NCI-H187 (cell line): ENCODE data around the gene EIF3J.
A peak's percentile ranks its signal among the peaks of the same experiment; 100 is the strongest.
"Not testable (repeated sequence)": the region's sequence is repeated elsewhere in the genome, so short reads cannot be mapped to it uniquely, and the experiment has no call there.

Experiments used
- DNase-seq, 2 experiments: peaks; one replicate each; lab custom pipeline; 2025; lab: John Stamatoyannopoulos, UW

The EIF3J gene, protein sequence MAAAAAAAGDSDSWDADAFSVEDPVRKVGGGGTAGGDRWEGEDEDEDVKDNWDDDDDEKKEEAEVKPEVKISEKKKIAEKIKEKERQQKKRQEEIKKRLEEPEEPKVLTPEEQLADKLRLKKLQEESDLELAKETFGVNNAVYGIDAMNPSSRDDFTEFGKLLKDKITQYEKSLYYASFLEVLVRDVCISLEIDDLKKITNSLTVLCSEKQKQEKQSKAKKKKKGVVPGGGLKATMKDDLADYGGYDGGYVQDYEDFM

DNA sequence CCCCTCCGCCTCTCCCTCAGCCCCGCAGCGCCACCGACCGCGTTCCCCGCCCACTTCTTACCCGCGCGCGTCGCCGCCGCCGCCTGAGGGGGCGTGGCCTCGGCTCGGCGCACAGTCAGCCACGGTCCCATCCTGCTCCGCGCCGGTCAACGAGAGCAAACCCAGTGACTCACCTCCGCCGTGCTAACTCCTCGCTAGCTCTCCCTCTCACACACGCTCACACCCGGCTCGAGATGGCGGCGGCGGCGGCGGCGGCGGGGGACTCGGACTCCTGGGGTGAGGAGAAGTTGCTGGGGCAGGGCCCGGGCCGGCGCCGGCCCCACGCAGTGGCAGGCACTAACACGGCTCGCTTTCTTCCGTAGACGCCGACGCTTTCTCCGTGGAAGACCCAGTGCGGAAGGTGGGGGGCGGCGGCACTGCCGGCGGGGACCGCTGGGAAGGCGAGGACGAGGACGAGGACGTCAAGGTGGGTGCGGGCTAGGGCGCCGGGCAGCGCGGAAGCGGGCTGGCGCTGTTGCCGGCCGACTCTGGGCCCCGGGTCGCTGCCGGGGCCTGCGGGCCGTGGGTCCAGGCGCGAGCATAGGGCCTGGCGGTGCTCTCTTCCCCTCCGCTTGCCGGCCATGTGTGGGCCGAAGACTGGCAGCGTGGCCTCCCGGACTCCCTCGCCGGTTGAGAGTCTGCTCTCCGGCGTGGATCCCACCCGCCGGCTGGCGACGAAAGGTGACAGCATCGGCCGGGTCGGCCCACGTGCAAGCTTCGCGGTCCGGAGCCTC is at the start of gene EIF3J:
Gene EIF3J, plus strand, starts transcription at position 186 of the 773 bp plus-strand sequence. Its CDS starts 48 bp downstream, at position 234.
- DNase-seq, result peak; percentile 68 to 86

DNA sequence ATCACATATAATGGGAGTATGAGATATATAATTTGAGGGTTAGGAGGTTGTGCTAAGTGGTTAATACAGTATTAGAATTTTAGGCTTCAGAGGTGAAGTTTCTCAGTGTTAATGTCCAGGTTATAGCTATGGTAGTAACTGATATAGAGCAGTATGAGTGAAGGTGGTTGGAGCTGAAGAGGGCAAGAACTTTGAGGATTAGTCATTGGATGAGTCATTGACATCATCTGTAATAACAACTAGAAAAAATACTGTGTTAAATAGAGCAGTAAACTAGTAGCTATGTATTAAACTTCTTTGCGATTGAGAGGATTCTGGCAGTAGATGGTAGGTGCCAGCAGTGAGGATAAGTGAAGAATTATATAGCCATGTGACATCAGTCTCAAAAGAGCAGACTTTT is 47.5 kb upstream of the EIF3J start:
- DNase-seq, result no peak

DNA sequence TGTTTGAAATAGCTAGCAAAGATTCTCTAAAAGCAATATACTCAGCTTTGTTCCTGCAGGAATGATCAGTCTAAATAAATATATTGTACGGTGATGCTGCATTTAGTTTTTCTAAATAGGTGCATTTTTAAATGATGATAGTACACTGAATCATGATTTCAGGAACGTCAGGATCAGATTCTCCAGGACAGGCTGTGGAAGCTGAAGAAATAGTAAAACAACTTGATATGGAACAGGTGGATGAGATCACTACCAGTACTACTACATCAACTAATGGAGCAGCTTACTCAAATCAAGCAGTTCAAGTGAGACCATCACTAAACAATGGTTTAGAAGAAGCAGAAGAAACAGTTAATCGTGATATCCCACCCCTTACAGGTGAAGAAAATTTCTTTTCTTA is 46.3 kb upstream of the EIF3J start:
- no peak for DNase-seq

DNA sequence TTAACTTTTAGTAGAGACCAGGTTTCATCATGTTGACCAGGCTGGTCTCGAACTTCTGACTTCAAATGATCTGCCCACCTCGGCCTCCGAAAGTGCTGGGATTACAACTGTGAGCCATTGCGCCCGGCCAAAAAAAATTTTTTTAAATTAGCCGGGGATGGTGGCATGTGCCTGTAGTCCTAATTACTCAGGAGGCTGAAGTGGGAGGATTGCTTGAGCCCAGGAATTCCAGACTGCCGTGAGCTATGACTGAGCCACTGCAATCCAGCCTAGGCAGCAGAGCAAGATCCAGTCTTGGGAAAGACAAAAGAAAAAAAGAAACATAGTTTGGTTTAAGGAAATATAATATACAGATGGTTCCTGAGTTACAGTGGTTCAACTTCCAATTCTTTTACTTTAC is 44.9 kb upstream of the EIF3J start:
- DNase-seq, result no peak

DNA sequence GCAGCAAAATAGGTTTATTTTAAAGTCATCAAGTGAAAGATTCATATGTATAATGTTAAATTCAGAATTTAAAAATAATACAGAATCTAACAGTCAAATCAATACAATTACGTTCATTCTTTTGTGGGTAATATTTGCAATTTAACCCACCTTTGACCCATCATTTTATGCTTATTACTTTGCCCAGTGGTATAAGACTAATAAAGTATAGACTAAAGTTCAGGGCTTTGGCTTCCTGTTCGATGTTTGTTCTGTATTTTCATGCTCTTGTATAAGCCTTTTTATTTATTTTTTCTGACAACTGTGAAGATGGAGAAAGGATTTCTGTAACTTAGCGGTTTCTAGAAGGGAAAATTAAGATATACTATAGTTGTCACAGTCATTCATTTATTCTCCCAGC is 44.3 kb upstream of the EIF3J start:
- DNase-seq, result no peak

DNA sequence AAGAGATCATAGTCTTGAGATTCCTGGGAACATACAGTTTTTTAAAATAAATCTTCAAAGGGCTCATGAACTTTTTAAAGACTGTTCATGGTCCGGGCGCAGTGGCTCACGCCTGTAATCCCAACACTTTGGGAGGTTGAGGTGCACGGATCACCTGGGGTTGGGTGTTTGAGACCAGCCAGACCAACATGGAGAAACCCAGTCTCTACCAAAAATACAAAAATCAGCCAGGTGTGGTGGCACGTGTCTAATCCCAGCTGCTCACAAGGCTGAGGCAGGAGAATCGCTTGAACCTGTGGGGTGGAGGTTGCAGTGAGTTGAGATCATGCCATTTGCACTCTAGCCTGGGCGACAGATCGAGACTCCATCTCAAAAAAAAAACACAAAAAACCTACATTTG is 41.4 kb upstream of the EIF3J start:
- no peak for DNase-seq

DNA sequence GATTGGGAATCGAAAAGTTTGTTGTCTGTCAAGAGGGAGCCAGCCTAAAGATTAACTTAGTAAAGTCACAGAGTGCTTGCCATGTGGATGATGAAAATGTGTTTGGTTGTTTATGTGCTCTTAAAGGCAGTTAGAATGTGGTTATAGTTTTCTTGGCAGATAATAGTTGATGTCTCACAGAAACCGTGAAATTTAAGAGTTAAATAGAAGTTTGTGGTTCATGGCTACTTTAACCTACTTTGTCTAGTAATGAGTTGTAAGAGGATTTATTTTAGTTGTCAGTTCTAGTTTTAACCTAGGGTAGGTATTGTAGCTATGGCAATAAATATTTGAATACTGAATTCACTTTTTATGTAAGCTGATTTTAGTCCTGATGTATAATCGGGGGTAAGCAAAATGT is 36.4 kb upstream of the EIF3J start:
- DNase-seq, result no peak

DNA sequence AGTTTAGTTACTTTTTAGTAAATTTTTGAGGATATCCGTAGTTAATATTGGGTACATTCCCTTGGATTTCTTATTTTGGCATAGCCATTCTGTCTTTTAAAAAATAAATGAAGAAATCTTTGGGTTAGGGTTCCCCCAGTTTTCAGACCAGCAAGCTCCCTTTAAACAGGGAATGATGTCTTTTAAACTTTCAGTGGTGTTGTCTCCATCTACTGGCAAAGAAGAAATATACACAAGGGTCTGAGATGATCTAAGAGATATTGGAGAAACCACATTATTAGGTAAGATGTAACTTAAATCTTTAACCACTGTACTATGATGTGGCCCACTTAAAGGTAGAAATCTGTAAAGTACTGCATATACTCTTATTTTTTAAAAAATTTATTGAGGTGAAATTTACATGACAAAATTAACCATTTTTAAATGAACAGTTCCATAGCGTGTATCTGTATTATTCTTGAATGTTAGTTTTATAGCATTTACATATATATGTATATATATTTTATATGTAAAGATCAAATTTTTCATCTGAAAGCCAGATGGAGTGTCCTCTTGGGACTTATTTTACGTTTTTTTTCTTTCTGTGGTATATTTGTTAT is 35.1 kb upstream of the EIF3J start:
- DNase-seq, result no peak

DNA sequence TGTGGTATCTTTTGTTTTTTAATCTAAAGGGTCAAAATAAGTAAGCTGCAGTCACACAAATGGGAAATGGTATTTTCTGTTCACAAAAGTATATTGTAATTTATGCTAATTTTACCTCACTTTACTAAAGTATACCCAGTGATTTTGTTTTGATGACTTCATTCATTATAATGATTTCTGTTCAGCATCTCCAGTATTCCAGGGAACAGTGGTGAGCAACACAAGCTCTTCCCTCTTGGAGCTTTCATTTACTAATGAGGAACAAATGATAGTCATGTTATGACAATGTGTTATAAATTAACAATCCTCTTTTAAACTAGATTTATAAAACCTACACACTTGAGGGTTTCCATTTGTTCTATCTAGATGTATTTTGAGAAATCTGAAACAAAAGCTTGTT is 20.5 kb upstream of the EIF3J start:
- no peak for DNase-seq

DNA sequence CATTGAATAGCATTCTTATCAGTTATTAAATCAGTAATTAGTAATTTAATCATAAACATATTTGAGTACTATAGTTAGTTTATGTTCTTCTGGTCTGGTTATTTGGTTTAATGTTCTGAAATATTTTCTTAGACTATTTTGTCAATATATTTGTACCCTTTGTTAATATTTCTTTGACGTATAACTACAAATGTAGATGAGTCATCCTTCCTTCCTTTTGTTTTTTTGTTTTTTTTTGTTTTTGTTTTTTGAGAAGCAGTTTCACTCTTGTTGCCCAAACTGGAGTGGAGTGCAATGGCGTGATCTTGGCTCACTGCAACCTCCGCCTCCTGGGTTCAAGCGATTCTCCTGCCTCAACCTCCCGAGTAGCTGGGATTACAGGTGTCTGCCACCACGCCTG is 17.4 kb upstream of the EIF3J start:
- no peak for DNase-seq

DNA sequence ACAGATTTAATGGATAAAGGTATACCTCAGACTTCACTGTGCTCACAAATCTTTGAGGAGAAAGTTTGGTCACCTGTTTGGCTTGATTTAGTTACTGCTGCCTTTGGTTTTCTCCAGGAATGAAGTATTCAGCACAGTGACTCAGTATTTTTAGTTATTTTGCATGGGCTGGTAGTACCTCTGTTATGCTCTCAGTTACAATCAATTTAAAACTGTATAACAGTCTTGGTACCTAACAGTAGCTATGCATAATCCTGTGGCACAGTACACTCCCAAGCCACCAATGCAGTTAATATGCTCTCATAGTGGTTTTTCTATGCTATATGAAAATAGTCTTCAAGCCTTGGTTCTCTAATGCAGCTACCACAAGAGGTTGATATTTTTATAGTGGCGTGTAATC is 11.9 kb upstream of the EIF3J start:
- DNase-seq, result no peak

DNA sequence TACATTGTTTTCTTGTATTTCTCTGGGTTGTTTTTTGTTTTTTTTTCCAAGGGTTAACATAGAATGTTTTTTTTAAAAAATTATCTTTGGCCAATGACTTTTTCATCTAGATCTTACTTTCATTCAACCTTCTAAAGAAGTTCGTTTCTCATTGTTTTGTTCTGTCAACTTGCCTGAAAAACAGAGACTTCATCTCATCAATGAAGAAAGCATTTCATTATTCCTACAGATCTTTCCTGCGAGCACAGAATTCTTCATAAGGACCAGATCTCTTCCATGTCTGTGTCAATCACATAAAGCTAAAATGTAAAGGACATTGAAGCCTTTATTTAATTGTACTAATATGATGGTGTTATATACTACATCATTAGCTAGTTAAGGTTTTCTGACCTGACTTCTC is 9.7 kb upstream of the EIF3J start:
- DNase-seq, result no peak

DNA sequence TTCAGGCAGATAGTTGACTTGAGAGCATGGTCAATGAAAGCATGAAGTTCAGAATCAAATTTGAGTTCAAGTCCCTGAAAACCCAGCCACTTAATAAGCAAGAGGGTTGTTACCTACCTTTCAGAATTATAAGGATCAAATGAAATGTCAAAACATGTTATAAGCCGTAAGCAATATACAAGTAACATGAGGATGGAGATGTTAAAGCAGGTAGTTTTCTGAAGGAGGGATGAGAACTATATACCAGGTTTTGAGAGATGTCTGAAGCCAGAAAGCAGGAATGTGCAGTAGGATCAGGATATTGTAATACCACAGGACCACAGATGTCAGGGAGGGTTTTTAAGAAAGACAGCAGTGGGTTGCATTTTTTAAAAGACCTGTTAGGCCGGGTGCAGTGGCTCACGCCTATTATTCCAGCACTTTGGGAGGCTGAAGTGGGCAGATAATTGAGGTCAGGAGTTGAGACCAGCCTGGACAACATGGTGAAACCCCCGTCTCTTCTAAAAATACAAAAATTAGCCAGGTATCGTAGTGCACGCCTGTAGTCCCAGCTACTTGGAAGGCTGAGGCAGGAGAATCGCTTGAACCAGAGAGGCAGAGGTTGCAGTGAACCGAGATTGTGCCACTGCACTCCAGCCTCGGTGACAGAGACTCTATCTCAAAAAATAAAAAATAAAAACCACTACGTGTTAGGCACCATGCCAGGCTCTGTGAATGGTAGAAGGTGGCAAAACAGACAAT is 6.9 kb upstream of the EIF3J start:
- no peak for DNase-seq

DNA sequence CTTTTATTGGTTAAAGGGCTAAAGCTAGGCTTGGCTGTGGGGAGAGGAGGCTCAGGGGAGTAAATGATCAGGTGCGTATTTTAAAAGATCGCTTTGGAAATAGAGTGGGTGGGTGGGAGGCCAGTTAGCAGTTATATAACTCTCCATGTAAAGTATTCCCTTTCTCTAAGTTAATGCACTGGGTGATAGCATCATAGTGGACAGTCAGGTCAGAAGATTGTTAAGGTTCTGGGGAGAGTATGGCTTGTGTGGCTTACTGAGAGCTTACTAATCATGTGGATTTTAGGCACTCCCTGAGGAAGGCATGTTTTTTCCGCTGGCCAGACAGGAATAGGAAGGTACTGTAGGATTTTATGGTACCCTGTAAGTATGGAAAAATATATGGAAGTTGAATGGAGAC is 6.3 kb upstream of the EIF3J start:
- DNase-seq, result no peak

DNA sequence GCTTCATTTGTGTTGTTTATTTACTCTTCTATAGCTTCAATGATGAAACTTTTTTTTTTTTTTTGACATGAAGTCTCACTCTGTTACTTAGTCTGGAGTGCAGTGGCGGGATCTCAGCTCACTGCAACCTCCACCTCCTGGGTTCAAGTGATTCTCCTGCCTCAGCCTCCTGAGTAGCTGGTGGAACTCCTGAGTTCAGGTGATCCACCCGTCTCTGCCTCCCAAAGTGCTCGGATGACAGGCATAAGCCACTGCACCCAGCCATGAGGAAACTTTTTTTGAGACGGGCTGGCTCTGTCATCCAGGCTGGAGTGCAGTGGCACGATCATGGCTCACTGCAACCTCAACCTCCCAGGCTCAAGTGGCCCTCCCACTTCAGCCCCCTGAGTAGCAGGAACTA is 4.7 kb upstream of the EIF3J start:
- DNase-seq, result not testable (repeated sequence)

DNA sequence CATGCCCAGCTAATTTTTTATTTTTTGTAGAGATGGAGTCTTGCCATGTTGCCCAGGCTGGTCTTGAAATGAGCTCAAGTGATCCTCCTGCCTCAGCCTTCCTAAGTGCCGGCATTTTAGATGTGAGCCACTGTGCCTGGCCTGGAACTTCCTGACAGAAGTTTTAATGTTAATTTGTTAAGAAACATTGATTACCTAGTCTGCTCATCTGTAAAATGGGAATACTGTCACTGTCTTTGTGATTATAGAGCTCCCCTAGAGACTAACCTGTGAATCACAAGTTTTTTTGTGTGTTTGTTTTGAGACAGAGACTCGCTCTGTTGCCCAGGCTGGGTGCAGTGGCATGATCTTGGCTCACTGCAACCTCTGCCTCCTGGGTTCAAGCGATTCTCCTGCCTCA is 4.3 kb upstream of the EIF3J start:
- DNase-seq, result no peak

DNA sequence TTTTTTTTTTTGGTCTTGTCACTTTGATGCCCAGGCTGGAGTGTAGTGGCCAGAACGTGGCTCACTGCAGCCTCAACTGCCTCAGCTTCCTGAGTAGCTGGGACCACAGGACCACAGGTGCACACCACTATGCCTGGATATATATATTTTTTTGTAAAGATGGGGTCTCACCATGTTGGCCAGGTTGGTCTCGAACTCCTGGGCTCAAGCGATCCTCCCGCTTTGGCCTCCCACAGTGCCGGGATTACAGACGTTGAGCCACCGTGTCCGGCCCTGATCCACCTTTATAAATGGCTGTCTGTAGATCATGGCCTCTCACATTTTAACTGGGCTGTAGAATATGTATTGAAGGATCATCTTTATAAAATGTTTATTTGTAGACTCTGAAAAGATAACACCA is 1.9 kb upstream of the EIF3J start:
- no peak for DNase-seq

DNA sequence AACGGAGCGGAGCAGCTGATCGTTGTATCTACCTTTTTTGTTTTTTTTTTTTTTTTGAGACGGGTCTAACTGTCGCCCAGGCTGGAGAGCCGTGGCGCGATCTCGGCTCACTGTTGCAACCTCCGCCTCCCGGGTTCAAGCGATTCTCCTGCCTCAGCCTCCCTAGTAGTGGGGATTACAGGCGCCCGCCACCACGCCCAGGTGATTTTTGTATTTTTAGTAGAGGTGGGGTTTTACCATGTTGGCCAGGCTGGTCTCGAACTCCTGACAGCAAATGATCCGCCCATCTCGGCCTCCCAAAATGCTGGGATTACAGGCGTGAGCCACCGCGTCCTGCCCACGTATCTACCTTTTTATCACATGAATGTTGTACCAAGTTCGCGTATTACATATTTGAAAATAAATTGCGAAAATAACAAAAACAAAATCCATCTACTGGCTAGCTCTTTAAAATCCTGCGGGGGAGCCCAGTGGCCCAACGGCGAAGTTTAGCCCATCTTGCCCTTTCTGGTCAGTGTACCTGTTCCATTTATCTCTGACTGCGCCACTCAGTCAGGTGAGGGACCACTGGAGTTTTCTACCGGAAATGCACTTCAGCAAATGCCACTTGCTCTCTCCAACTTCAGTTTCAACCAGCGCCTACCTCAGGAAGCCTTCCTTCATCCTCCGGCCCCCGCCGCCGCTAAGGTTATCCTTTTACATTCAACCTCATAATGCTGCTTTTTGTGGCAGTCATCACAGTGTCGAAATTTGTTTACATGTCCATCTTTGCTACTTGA is 1.2 kb upstream of the EIF3J start:
- peak in 1 of 2 experiments; percentile 6 for DNase-seq

DNA sequence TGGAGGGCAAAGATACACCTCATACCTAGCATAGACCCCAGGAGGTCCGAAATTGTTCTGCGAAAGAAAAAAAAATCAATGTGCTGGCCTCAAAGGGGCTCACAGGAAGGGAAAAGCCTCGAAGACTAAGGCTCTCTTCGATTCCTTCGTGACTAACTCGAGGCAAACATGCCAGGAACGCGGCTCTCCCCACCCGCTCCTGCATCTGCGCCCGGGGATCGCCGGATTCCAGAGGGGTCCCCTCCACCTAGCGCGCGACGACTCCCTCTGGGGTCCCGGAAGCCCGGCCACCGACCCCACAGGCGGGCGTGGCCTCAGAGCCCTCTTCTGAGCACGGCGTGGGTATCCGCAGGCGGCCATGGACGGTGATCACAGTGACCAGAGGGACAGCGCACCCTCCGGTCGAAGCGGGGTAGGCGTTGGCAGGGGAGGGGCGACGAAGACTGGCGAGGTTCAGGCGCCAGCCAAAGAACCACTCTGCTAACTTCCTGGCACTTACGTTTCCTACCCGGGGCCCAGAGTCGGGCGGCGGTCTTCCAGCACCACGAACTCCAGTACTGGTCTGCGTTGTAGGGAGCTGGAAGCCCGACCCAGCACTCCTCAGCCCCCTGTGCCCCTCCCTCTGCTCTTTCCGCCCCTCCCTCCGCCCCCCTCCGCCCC is 515 bp upstream of the EIF3J start:
- peak in 1 of 2 experiments; percentile 68 for DNase-seq

DNA sequence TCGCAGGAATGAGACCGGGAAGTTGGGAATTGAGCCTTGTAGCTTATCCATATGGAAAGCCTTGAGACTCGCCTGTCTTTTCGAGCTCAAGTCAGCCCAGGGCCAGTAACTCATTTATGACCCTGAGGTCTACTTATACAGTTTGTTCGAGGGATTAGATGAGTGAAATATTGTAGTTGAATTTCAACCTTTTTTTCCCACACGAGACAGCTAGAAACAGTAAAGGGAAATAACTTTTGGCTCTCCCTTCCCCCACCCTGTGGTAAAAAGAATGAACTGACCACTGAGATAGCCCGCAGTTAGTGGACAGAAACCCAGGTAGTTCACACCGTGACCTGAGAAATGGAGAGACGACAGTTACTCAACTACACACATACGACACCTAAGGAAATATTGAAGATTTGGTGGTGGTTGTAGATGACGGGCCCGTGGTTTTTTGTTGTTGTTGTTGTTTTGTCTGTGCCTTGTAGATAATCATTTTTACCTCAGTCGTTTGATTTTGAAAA is 841 bp downstream of the EIF3J start:
- DNase-seq, result no peak
